HCT116 (cell line): Measurements from ENCODE around the gene COX20. TPM values are rescaled to one million over a fixed set of nuclear protein-coding genes. Genes with fewer than 3 reads are reported as not detected.
A peak's percentile ranks its signal among the peaks of the same experiment; 100 is the strongest.

Experiments
- ATAC-seq: fragments of 200-7000 bp; cut with Tn5 transposase; 2 replicates; pipeline ENCODE4 v1.9.1; 2020; ENCODE audit warnings: mild to moderate bottlenecking, moderate library complexity
- BruUV-seq: library from RNA; stranded (reverse); fragments of 400-500 nt; replicated peaks from 2 replicates; lab custom pipeline; 2021; lab: Mats Ljungman, UMichigan
- CTCF ChIA-PET: fragments of 300-600 bp; sonication (Branson Sonifier 250); formaldehyde crosslinking; loops from one replicate; lab custom pipeline; 2021; ENCODE audit warnings: antibody characterized with exemption; lab: Charles Lee
- POLR2A ChIA-PET: fragments of 300-600, 350-600 bp; sonication (Branson Sonifier 250); formaldehyde crosslinking; loops from one replicate; lab custom pipeline; 2021; ENCODE audit warnings: antibody characterized with exemption; lab: Charles Lee
- RAD21 ChIA-PET, 2 experiments: fragments of 300-600 bp; sonication (Branson Sonifier 250); formaldehyde crosslinking; loops; one replicate each; lab custom pipeline; 2023; ENCODE audit warnings: low total read pairs in 2 of 2; ENCODE audit not compliant: uncharacterized antibody in 2 of 2, unreplicated experiment in 2 of 2, low non-redundant PET in 1 of 2; lab: Charles Lee
- DNase-seq: peaks from one replicate; pipeline ENCODE4 v3.0.0-alpha.2; 2010; ENCODE audit warnings: low read depth, low spot score
- H2AFZ ChIP-seq: fragments of 200-600 bp; shearing (Covaris generic), sonication (generic); 2 replicates; pipeline ENCODE4 v1.6.1; 2017; ENCODE audit warnings: low read depth, mixed run types, mixed read lengths, antibody characterized with exemption, low read length; ENCODE audit not compliant: poor library complexity, severe bottlenecking
- H3K27ac ChIP-seq: 2 replicates; pipeline ENCODE4 v1.5.1; 2012; ENCODE audit warnings: low read depth, low read length
- H3K27me3 ChIP-seq: fragments of 200-600 bp; sonication (generic); 2 replicates; pipeline ENCODE4 v1.6.1; 2016; ENCODE audit warnings: mixed run types, low read length, mixed read lengths; ENCODE audit not compliant: insufficient read depth
- H3K36me3 ChIP-seq, 2 experiments: fragments of 200-500 bp in 1 of 2; fragments of 200-600 bp in 1 of 2; sonication (Bioruptor generic) in 1 of 2; sonication (generic) in 1 of 2; 2 replicates each; pipeline versions ENCODE4 v1.5.1 to v1.6.1; 2014 to 2016; ENCODE audit warnings: low read length in 2 of 2, inconsistent platforms in 1 of 2, mixed read lengths in 1 of 2, mixed run types in 1 of 2; ENCODE audit not compliant: insufficient read depth in 2 of 2, control insufficient read depth in 1 of 2
- H3K4me1 ChIP-seq, 2 experiments: fragments of 200-600 bp in 1 of 2; sonication (generic) in 1 of 2; 2 replicates each; pipeline versions ENCODE4 v1.5.1 to v1.6.1; 2012 to 2017; ENCODE audit warnings: low read length in 2 of 2, inconsistent platforms in 1 of 2, mild to moderate bottlenecking in 1 of 2, mixed read lengths in 1 of 2, mixed run types in 1 of 2, moderate library complexity in 1 of 2; ENCODE audit not compliant: insufficient read depth in 2 of 2, control insufficient read depth in 1 of 2
- H3K4me2 ChIP-seq: fragments of 200-600 bp; sonication (generic); 2 replicates; pipeline ENCODE4 v1.6.1; 2017; ENCODE audit warnings: mixed run types, low read length, mixed read lengths
- H3K4me3 ChIP-seq, 2 experiments: fragments of 200-600 bp in 1 of 2; sonication (generic) in 1 of 2; replicated peaks in 1 of 2; 2 replicates each; pipeline ENCODE4 v1.5.1; 2011 to 2016; ENCODE audit warnings: low read length in 2 of 2, control low read depth in 1 of 2, low read depth in 1 of 2, mild to moderate bottlenecking in 1 of 2, mixed read lengths in 1 of 2, mixed run types in 1 of 2
- H3K79me2 ChIP-seq: fragments of 200-600 bp; sonication (generic); 2 replicates; pipeline ENCODE4 v1.6.1; 2017; ENCODE audit warnings: mild to moderate bottlenecking, mixed run types, low read length, moderate library complexity, mixed read lengths; ENCODE audit not compliant: insufficient read depth
- H3K9ac ChIP-seq: fragments of 200-600 bp; sonication (generic); 2 replicates; pipeline ENCODE4 v1.6.1; 2016; ENCODE audit warnings: low read length, mixed read lengths
- H3K9me2 ChIP-seq: fragments of 200-600 bp; sonication (generic), shearing (Covaris generic); 2 replicates; pipeline ENCODE4 v1.6.1; 2017; ENCODE audit warnings: mixed run types, mild to moderate bottlenecking, moderate library complexity; ENCODE audit not compliant: insufficient read depth
- H3K9me3 ChIP-seq, 2 experiments: fragments of 200-500 bp in 1 of 2; fragments of 200-600 bp in 1 of 2; sonication (Bioruptor generic) in 1 of 2; sonication (generic) in 1 of 2; 2 replicates each; pipeline ENCODE4 v1.6.1; 2014 to 2017; ENCODE audit warnings: low read length in 2 of 2, mixed read lengths in 2 of 2, inconsistent platforms in 1 of 2, low read depth in 1 of 2, mild to moderate bottlenecking in 1 of 2, mixed run types in 1 of 2, moderate library complexity in 1 of 2; ENCODE audit not compliant: control insufficient read depth in 1 of 2, insufficient read depth in 1 of 2
- H4K20me1 ChIP-seq: fragments of 200-600 bp; sonication (generic), shearing (Covaris generic); 2 replicates; pipeline ENCODE4 v1.6.1; 2017; ENCODE audit warnings: mixed run types, mild to moderate bottlenecking, moderate library complexity; ENCODE audit not compliant: insufficient read depth
- CBX3 ChIP-seq: IDR thresholded peaks from 2 replicates; pipeline ENCODE4 v1.6.1; 2012; ENCODE audit warnings: low read depth
- CEBPB ChIP-seq: IDR thresholded peaks from 2 replicates; pipeline ENCODE4 v1.6.1; 2012; ENCODE audit warnings: low read depth
- CTCF ChIP-seq, 3 experiments: fragments of 200-600 bp in 1 of 3; sonication (generic) in 1 of 3; IDR thresholded peaks in 2 of 3; conservative IDR thresholded peaks in 1 of 3; 2 replicates each; pipeline ENCODE4 v1.5.1; 2012 to 2017; ENCODE audit warnings: low read depth in 2 of 3, low read length in 2 of 3, antibody characterized with exemption in 1 of 3, borderline replicate concordance in 1 of 3, control low read depth in 1 of 3, mild to moderate bottlenecking in 1 of 3, mixed read lengths in 1 of 3, mixed run types in 1 of 3, moderate library complexity in 1 of 3; ENCODE audit not compliant: insufficient read depth in 1 of 3
- ELF1 ChIP-seq: IDR thresholded peaks from 2 replicates; pipeline ENCODE4 v1.6.1; 2012; ENCODE audit warnings: low read depth, borderline replicate concordance
- FOSL1 ChIP-seq: IDR thresholded peaks from 2 replicates; pipeline ENCODE4 v1.6.1; 2012; ENCODE audit warnings: low read depth
- POLR2AphosphoS5 ChIP-seq: IDR thresholded peaks from 2 replicates; pipeline ENCODE4 v1.6.1; 2011; ENCODE audit warnings: mild to moderate bottlenecking, low read depth, low read length, moderate library complexity
- REST ChIP-seq: IDR thresholded peaks from 2 replicates; pipeline ENCODE4 v1.6.1; 2012; ENCODE audit warnings: low read depth
- SIN3A ChIP-seq: IDR thresholded peaks from 2 replicates; pipeline ENCODE4 v1.6.1; 2012; ENCODE audit warnings: low read depth
- TCF7L2 ChIP-seq: IDR thresholded peaks from 2 replicates; pipeline ENCODE4 v1.7.0; 2011; ENCODE audit warnings: borderline replicate concordance, inconsistent platforms; ENCODE audit not compliant: insufficient read depth, insufficient read length; ENCODE audit errors: extremely low read depth
- YY1 ChIP-seq: IDR thresholded peaks from 2 replicates; pipeline ENCODE4 v1.6.1; 2011; ENCODE audit warnings: low read length, low read depth, moderate library complexity, mild to moderate bottlenecking; ENCODE audit not compliant: insufficient replicate concordance; ENCODE audit errors: extremely low read depth
- ZFX ChIP-seq: fragments of 450-650 bp; IDR thresholded peaks from 2 replicates; pipeline ENCODE4 v1.6.1; 2017
- ZNF274 ChIP-seq: fragments of 200-500 bp; sonication (Bioruptor generic); IDR thresholded peaks from 2 replicates; pipeline ENCODE4 v1.6.1; 2014; ENCODE audit warnings: mild to moderate bottlenecking, low read depth, low read length, inconsistent platforms
- intact Hi-C: fragments of 100-400 bp; cut with micrococcal nuclease; formaldehyde crosslinking; loops from 2 replicates; pipeline ENCODE4 v1.10.0; 2022
- total RNA-seq: library from RNA; stranded (reverse); gene quantifications from one replicate; pipeline ENCODE4 v1.2.1, GENCODE V29; 2021; ENCODE audit not compliant: unreplicated experiment

The COX20 gene
- total RNA-seq, 1 experiment from 2014 or later = 48.1 TPM

GRCh38 chr1:244834543-244835275 lies 749 bp upstream of the COX20 start (continued):
- no peak for TF ChIP-seq CTCF (IDR thresholded peaks at IDR 0.05 in 2 of 3, conservative IDR thresholded peaks at IDR 0.05 in 1 of 3; ENCODE audit: borderline replicate concordance in 1 of 3, insufficient read depth in 1 of 3, low read depth in 2 of 3, low read length in 2 of 3)
- TF ChIP-seq TCF7L2 = peak; percentile 46
- peak; percentile 80 for TF ChIP-seq SIN3A

GRCh38 chr1:244836135-244836521 lies 670 bp downstream of the COX20 start:
- no peak for ATAC-seq
- TF ChIP-seq CEBPB (no peak), ZFX (no peak), CBX3 (no peak), FOSL1 (no peak), POLR2AphosphoS5 (peak; percentile 15; the same call in 1 of the 2 replicates), YY1 (no peak), ELF1 (no peak), REST (no peak), ZNF274 (no peak)
- peak overlapping the region; percentile 94 for H3K9ac ChIP-seq
- POLR2A ChIA-PET = interaction anchor here (0.8 to 2.0 kb wide), 5 partner anchors 11 to 206 kb away, joined by 3 to 10 read pairs (median 5); no protein-coding TSS in a partner anchor
- H3K4me3 ChIP-seq = peak overlapping the region; percentile 88 to 91
- intact Hi-C loops = loop anchor here (10.0 kb wide), 1 partner anchor 1319 kb away; no protein-coding TSS in a partner anchor
- no peaks in the 10 kb centered on the region for H3K9me3 ChIP-seq
- no peaks in the 10 kb centered on the region for H3K9me2 ChIP-seq
- no peak for DNase-seq
- H3K27me3 ChIP-seq = no peaks in the 10 kb centered on the region
- H3K4me1 ChIP-seq = peaks cover 16 to 64% of the 10 kb centered on the region in 2 experiments
- H4K20me1 ChIP-seq = peaks cover 4% of the 10 kb centered on the region; the same call in 1 of the 2 replicates
- peaks cover 56% of the 10 kb centered on the region for H3K79me2 ChIP-seq
- RAD21 ChIA-PET = no interaction called here
- H2AFZ ChIP-seq = no peak overlapping the region
- peak overlapping the region; percentile 89 for H3K27ac ChIP-seq
- H3K4me2 ChIP-seq = peak overlapping the region; percentile 86
- CTCF ChIA-PET = interaction anchor here (1.1 to 2.1 kb wide), 2 partner anchors 35 to 207 kb away, joined by 3 to 5 read pairs; no protein-coding TSS in a partner anchor
- peaks cover 7% of the 10 kb centered on the region in 2 experiments; a peak in 1 of 4 replicates for H3K36me3 ChIP-seq
- TSS peak; percentile 62 for BruUV-seq
